ENCODE measurements around the gene TNNT3. TPM values are rescaled to one million over a fixed set of nuclear protein-coding genes. Genes with fewer than 3 reads are reported as not detected.

The TNNT3 gene
- total RNA-seq, 1 experiment from 2014 or later: not detected

DNA sequence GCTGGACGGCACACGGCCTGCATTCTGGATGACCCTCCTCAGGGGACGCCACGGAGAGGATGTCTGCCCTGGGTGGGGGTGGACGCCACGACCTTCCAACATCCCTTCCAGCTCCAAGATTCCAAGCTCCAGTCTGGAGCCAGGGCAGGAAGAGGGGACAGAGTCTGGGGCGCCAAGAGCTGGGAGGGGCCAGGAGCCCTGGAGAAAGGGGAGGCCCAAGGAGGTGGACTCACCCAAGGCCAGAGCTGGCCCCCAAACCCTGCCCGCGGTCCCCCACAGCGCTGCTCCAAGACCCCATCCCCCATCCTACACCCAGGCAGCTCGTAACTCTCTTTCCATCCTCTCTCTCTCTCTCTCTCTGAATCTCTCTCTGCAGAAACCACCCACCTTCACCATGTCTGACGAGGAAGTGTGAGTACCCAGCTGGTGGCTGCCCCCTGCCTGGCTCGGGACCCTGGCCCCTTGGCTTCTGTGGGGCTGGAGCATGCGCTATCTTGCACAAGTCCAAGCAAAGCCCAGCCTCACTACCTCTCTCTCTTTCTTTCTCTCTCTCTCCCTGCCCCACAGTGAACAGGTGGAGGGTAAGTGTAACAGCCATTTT is 3.1 kb downstream of the TNNT3 start:
- DNase-seq (ENCODE audit: low read depth): no peak

DNA sequence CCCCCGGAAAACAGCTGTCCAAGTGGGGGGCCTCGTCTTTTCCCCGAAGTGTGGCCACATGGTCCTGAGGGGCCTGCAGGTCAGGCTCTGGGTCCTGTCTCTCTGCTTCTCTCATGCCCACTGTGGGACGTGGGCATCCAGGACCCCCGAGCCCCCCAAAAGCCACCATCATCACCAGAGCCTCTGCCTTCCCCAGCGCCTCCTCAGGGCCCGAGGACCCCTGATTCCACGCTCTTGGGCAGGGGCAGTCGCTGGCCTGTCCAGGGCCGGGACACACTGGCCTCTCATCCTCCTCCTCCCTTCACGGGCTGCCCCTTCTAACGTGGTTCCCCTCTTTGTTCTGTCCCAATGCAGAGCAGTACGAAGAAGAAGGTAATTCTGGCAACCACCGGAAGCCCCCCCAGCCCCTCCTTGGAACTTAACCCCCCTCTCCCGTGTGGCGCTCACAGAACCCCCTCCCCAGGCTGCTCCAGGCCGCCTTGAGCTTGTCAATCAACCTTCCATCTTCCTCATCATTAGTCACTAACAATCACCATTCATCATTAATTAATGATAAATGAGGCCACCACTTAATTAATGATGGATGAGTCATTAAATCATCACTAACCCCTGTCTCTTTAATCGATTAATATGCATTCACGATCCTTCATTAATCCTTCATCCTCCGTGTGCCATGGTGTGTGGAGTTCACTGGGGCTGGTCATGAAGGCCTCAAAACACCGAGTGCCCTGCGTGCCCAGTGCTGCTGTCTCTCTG is 3.9 kb downstream of the TNNT3 start:
- DNase-seq (ENCODE audit: low read depth): no peak

DNA sequence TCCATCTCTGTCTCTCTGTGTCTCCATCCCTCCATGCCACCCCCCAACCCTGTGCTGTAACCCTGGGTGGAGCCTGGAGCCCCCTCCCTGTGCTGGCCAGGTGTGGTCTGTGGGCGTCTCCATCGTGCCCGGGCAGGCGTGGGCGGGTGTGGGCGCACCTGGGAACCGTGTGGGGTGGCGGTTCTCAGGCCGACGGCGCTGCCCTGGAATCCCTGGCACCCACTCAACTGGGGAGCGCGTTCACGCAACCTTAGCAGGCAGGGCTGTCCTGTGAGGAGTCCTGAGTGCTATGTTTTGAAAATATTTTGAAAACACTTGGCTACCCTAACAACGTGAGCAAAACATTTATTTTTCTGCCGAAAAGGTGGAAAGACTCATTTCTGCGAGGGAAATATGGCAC is 4.7 kb downstream of the TNNT3 start:
- no peak for DNase-seq (ENCODE audit: low read depth)

DNA sequence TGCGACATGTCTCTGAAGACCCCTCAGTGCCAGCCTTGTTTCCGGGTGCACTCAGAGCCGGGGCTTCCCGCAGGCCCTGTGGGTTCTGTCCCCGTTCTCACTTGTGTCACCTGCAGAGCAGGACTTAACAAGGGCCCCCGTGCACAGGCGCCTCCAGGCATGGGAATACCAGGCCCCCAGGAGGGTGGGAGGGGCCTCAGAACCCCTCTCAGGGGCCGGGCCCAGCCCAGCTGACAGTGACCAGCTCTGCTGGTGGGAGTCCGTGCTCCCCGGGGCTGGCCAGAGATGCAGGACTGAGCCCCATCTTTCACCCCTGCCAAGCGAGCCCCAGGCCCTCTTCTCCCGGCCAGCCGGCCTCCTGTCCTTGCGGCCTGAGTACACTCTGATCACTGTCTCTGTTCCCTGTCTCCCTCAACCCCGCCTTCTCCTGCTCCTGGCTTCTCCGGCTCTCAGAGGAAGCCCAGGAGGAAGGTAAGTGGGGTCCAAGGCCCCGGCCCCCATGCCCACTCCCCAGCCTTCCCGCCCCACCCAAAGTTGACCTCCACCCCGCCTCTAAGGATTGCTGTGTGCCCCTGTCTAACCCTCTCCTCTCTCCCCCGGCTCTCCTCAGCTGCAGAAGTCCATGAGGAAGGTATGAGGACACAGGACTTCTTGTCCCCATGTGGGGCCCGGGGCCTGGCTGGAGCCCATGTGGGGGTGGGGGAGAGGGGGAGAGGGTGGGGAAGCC is 5.3 kb downstream of the TNNT3 start:
- DNase-seq (ENCODE audit: low read depth): no peak

DNA sequence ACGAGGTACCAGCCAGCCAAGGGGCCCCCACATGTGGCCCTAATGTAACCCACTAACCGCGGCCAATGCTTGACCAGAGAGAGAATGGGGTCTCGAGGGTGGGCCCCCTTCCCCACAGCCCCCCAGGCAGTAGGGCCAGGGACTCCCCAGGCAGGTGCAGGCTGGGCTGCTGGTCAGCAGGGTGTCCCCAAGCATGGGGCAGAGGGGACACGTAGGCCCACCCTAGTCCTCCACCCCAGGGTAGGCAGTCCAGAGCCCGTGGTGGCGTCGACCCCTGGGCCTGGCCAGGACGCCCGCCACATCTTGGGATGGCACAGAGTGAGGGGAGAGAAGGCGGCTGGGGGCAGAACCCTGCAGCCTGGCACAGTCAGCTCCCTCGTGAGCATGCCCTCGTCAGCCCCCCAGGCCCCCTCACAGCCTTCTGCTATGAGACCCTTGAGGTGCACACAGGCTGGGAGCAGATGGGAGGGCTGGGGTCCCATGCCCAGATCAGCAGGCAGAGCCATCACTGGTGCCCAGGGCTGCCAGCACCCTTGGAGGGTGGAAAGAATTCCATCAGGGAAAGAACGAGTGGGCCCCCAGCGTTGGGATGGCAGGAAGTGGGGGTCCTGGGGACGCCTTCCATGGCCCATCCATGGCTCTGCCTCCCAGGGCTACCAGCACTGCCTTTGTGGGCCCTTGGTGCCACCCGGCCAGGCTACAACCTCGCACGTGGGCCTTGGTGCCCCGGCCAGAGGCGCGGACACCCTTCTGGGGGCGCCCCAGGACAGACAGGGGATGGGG is 6.1 kb downstream of the TNNT3 start:
- no peak for DNase-seq (ENCODE audit: low read depth)

DNA sequence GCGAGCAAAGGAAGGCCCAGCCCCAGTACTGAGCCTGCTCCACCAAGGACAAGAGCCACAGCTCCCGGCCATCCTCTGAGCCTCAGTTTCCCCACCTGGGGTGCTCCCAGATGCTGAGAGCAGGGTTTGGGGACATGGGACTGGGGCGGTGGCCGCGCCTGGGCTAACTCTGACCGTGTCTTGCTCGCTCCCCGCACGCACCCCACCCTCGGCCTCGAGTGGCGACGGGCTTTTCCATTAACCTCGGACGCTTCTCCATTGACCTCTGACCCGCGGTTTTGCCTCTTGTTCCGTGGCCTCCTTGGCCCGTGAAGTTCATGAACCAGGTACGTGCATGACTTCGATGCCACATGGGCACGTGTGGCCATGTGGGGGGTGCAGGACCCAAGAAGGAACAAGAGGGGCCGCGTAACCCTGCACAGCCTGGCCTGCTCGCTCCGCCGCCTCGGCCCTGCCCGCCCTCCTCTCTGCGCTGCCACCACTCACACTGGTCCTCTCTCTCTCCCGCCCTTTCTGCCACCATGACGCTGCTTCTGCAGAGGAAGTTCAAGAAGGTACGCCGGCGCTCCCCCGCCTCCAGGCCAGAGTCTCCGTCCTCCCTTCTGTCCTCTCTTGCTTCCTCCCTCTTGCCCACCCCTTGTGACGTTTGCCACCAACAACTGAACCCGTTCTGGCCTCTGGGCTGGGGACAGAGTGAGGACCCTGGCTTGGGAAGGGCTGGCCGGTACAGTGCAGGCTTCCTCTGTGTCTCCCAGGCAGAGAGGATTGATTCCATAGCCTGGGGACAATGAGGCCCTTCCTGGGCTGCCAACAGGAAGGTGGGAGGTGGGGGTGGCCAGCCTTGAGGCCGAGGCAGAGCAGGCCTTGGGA is 6.9 kb downstream of the TNNT3 start:
- no peak for DNase-seq (ENCODE audit: low read depth)

DNA sequence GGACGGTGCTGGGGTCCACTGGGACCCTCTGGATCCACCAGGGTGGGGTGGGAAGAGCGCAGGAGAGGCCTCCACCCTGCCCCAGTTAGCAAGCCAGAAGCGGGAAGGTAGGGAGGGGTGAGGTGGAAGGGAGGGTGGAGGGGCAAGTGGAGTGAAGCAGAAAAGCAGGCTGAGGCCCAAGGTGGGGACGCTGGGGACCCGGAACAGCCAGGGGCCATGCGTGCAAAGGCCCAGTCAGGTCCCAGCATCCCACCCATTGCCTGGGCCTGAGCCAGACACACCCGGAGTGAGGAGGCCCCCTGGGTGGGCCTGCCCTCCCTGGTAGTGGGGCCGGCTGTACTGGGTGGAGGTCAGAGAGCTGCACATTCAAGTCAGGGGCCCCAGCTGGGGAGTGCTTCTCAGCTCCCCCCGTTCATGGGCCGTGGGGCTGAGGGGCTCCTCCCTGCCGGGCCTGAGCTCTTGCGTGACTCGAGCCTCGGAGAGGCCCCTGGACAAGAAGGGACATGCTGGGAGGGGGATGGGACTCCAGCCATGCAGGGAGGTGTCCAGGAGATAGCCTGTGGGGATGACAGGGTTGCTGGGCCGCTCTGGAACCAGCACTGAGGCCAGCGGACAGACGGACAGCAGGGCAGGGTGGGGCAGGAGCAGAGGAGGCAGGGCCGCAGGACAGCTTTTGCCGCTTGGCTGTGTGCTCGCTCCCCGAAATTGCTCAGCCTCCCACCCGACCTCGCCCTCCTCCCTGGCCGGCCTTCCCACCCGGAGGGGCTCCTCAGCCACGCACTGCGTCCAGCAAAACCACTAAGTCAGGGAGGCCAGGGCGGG is 7.7 kb downstream of the TNNT3 start:
- DNase-seq (ENCODE audit: low read depth): no peak

DNA sequence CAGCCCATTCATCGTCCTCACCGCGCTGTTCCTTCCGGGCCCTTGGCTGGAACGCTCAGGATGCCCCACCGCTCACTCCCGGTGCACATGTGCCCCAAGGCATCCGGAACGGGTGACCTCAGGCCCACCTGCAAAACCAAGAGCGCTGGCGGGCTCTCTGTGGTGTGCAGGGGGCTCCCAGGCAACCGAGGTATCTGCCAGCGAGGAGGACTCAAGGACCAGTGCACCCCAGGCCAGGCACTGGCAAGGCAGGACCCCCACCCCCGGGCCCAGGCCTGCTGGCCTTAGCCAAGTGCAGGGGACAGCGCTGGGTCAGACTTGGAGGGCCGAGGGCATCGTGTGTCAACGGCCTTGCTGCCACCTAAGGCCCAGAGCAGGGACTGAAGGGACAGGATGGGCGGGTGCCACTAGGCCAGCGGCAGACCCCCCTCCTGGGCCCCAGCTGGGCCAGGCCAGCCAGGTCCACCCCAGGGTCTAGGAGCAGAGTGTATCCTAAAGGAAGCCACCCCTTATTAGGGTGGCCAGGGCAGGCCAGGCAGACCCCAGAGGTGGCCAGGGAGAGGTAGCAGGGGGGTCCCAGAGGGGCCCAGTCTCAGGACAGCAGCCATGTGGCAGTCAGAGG is 8.5 kb downstream of the TNNT3 start:
- no peak for DNase-seq (ENCODE audit: low read depth)

DNA sequence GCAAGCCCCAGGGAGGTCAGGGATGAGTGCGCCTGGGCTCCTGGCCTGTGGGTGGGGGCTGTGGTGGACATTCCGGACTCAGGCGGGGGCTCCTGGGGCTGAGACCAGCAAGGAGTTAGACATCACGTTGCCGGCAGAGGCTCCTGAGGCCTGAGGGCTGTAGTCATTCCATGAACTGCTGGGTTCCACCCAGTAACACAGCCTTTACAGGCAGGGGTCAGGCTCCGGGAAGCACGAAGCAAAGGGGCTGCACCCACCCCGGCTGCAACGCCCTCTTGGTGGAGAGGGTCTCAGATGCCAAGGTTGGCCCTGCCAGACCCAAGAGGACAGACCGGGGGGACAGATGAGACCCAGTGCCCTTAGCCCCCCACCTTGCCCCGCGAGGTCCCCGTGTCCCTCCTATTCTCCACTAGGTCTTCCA is 9.0 kb downstream of the TNNT3 start:
- DNase-seq (ENCODE audit: low read depth): no peak

DNA sequence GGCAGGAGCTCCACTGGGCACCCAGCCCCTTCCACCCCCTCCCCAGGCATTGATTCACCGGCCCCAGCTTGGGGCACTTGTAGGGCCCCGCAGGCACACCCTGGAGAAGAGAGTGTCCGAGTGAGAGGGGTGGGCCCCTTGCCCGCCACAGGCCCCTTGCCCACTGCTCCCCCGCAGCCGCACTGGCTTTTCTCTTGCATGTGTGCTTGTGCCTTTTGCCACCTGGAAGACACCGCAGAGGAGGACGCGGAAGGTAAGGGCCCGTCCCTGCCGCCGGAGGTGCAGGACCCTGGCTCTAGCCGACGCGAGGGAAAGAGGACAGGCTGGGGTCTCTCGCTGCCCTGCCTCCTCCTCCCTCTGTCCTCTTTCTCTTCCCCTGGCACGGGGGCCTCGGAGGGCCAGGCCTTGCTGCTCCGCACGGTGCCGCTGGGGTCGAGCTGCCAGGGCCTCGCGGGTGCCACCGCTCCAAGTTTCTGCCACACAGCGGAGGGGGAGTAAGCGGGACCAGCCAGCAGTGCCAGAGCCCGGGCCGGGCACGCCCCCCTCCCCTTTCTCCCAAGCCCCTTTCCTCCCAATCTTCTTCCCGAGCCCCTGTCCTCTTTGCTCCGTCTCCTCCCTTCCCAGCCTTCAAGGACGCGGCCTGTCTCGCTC is 9.5 kb downstream of the TNNT3 start:
- no peak for DNase-seq (ENCODE audit: low read depth)

DNA sequence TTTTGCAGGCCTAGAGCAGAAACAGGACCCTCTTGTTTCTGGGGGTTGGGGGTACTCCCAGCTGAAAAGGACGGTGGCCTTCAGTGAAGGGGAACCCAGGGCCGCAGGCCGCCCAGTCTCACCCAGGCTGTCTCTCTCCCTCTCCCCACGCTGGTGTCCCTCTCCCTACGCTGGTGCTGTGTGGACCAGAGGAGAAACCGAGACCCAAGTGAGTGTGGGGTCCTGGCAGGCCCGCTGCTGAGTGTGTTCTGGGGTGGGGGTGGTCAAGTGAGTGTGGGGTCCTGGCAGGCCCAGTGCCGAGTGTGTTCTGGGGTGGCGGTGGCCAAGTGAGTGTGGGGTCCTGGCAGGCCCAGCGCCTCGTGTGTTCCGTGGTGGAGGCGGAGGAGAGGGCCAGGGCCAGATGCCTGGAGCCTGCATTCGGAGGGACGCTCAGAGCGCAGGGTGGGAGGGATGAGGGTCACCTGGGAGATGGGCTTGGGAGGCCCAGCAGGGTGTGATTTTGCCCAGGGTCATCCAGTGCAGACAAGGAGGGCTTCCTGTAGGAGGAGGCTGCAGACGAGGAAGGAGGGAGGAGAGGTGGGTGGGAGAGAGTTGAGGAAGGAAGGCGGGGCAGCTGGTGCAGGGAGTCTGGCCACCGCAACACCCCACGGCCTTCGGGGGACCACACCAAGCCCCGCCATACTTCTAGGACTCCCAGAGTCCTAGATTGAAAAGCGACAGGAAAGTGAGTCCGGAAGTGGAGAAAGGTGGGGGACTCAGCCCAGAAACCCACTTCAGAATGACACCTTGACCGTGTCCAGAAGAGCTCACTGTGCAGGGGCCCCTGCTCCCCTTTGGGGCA is 10.3 kb downstream of the TNNT3 start:
- no peak for DNase-seq (ENCODE audit: low read depth)

DNA sequence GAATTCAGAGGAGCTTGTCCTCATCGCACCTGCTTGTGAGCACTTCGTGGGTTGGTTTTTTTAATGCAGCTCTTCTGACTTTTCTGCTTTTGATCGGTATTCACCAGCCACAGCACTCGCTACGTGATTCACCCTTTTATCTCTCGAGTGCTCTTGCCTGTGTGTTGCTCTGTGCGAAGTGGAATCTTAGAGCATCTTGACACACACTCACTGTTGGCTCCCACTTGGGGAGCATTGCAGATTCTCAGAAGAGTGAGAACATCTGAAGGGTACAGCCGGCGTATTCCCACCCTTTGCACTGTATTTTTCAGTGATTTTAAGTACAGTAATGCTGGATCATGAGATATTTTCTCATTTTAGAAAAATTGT is 10.9 kb downstream of the TNNT3 start:
- DNase-seq (ENCODE audit: low read depth): no peak

DNA sequence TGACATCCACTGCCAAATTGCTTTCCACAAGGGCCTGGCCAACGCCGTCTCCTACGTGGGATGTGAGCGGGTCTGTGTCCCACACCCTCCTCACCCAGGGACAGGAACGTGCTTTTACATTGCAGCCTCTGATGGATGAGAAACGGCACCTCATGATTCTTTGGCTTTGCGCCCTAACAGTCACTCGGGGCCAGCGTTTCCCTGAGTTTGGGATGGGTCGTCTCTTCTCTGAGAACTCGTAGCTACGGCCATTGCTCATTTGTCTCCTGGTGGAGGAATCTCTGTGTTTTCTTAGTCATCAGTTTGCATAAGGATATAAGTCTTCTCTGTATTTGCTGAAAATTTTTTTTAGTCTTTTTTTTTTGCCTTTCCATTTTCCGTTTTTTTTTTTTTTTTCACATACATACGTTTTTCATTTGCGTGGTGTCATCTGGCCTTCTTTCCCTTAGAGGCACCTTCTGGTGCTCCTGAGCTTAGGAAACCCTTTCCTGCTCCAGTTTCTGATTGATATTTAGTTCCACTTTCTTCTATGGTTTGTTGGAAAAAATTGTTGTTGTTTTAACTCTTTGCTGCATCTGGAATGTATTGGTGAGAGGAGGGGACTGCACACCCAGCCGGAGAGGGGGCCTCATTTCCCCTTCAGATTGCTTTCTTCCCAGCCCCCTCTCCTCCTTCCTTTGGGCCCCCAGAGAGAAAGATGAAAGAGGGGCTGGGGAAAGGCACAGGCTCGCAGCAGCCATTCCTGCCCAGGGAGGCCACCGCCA is 12.0 kb downstream of the TNNT3 start:
- DNase-seq (ENCODE audit: low read depth): no peak

DNA sequence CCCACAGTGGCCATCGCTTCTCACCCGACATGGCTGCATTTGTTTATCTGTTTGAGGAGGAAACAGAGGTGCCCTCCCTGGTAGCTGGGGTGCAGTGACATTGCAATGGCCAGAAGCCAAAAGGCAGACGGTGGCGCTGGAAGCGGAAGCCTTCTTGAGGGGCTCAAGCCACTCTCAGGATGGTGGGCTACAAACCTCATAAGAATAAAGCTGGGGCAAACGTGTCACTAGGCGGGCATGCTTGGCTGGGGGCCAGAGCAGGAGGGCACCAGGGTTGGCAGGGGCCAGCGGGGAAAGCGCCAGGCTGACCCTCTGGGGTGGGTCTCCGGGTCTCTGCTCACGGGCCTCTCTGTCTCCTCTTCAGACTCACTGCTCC is 12.6 kb downstream of the TNNT3 start:
- no peak for DNase-seq (ENCODE audit: low read depth)

DNA sequence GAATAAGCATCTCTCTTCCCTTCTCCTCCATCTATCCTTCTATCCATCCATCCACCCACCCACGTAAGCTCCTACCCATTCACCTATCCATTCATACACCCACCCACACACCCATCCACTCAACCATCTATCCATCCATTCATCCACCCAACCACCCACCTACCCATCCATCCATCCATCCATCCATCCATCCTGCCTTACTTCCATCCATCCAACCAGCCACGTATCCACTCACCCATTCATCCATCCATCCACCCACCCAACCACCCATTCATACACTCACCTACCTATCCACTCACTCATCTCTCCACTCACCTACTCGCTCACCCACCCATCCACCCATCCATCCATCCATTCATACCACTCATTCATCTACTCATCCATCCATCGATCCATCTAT is 13.2 kb downstream of the TNNT3 start:
- no peak for DNase-seq (ENCODE audit: low read depth)

DNA sequence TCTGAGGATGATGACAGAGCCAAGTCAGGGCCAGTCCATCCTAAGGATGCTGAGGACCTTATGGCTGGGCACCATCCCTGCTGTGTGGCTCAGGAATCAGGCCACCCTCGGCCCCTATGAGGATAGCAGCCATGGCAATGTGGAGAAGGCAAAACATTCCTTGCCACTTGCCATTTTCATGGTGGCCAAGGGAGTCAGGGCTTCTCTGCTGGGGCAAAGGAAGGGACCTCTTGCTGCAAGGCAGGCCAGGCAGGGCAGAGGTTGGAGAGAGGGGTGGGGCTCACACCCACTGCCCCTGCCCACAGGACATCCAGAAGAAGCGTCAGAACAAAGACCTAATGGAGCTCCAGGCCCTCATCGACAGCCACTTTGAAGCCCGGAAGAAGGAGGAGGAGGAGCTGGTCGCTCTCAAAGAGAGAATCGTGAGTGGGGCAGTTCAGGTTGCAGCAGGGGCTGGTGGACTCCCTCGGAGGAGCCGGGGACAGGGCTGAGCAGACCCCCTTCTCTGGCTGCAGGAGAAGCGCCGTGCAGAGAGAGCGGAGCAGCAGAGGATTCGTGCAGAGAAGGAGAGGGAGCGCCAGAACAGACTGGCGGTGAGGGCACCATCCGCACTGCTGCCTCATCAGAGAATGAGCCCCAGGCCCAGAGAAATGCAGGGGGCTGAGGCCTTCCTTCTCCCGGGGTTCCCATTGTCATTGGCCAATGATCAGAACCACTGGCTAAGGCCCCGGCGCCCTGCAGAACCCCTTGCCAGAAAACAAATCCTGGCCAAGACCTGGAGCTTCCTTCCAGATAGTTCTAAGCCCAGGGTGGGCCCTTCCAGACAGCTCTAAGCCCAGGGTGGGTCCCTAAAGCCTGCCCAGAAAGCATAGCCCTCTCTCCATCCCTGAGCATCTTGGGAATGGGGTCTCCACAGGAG is 14.2 kb downstream of the TNNT3 start:
- no peak for DNase-seq (ENCODE audit: low read depth)

Measured in RPMI7951 (cell line).